HG03354 (cell line): ENCODE data around the gene RIPK4.
"Not testable (repeated sequence)": the region's sequence is repeated elsewhere in the genome, so short reads cannot be mapped to it uniquely, and the experiment has no call there.

ENCODE experiments used
- ATAC-seq: cut with Tn5 transposase; IDR thresholded peaks from one replicate; pipeline ENCODE4 v1.9.1; 2021; ENCODE audit warnings: mild to moderate bottlenecking; ENCODE audit not compliant: unreplicated experiment, poor library complexity, severe bottlenecking

The RIPK4 gene

GRCh38 chr21:41722052-41723018 lies 44.5 kb downstream of the RIPK4 start:
- ATAC-seq, result no peak

GRCh38 chr21:41720250-41720649 lies 46.6 kb downstream of the RIPK4 start:
- ATAC-seq, result no peak

- no peak for ATAC-seq
Measured at GRCh38 chr21:41719691-41720090, 47.2 kb downstream of the RIPK4 start.

GRCh38 chr21:41717573-41718330 lies 49.1 kb downstream of the RIPK4 start:
- ATAC-seq, result no peak

- ATAC-seq, result no peak
Measured at GRCh38 chr21:41716751-41717150, 50.1 kb downstream of the RIPK4 start.

- no peak for ATAC-seq
Measured at GRCh38 chr21:41715649-41716281, 51.1 kb downstream of the RIPK4 start.

GRCh38 chr21:41714299-41714865 lies 52.5 kb downstream of the RIPK4 start:
- not testable (repeated sequence) for ATAC-seq

- ATAC-seq, result no peak
Measured at GRCh38 chr21:41713495-41714281, 53.2 kb downstream of the RIPK4 start.

GRCh38 chr21:41712730-41713129 lies 54.1 kb downstream of the RIPK4 start:
- ATAC-seq, result no peak

- ATAC-seq, result no peak
Measured at GRCh38 chr21:41712201-41712600, 54.7 kb downstream of the RIPK4 start.

GRCh38 chr21:41711416-41712007 lies 55.3 kb downstream of the RIPK4 start:
- no peak for ATAC-seq

GRCh38 chr21:41710823-41711160 lies 56.1 kb downstream of the RIPK4 start:
- ATAC-seq, result no peak

- no peak for ATAC-seq
Measured at GRCh38 chr21:41709965-41710822, 56.7 kb downstream of the RIPK4 start.

GRCh38 chr21:41709166-41709565 lies 57.7 kb downstream of the RIPK4 start:
- ATAC-seq, result no peak

- ATAC-seq, result no peak
Measured at GRCh38 chr21:41707960-41708330, 58.9 kb downstream of the RIPK4 start.

GRCh38 chr21:41707231-41707959 lies 59.5 kb downstream of the RIPK4 start:
- ATAC-seq, result no peak

- no peak for ATAC-seq
Measured at GRCh38 chr21:41706678-41707077, 60.2 kb downstream of the RIPK4 start.

- no peak for ATAC-seq
Measured at GRCh38 chr21:41706263-41706639, 60.6 kb downstream of the RIPK4 start.
